ENCODE data around the gene PXDN. TPM values are rescaled to one million over a fixed set of nuclear protein-coding genes. Genes with fewer than 3 reads are reported as not detected.

PXDN gene
- total RNA-seq, 1 donor from 2014 or later: 292 TPM

DNA sequence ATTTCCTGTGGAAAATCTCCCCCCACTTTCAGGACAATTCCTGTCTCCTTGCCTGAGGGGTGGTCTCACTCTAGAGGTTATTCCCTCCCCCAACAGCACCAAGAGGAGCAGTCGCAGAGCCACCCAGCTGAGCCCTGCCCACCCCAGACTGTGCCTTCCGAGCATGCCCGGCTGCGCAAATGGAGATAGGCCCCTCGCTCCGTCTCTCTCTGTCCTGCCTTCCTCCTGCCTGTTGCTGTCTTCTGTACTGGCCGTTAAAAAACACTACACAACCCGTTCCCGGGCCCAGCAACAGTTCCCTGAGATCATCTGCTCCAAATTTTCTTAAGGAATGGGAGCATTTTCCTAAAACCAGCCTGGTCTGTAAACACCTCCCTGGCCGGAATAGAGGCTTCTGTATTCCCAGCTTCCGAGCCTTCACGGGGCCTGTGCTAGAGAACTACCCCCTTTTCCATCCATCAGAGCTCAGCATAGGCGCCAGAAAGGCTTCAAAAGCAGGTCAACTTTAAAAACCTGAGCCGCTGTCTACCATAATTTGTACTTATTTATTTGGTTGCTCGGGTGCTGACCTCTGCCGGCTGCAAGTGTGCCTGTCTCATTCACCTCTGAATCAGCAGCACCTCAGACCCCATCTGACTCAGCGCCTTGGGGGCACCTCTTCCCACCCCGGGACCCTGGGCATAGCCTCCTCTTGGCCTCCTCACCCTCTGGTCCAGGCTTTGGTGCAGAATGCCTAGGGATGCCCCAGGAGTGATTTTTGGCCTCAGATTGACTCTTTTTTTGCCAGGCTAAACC lies 159.4 kb downstream of the PXDN start:
- Mint-ChIP-seq H3K9me3 (no peaks in the 10 kb centered on the region), H3K4me1 (peaks cover 30% of the 10 kb centered on the region), H3K27me3 (ENCODE audit: low read depth) (no peaks in the 10 kb centered on the region), H3K27ac (no peak overlapping the region), H3K4me3 (no peak overlapping the region), H3K36me3 (no peaks in the 10 kb centered on the region)
- DNase-seq (ENCODE audit: low spot score in 2 of 2, unreplicated experiment in 2 of 2): no peak
- TF ChIP-seq, protein P1, sequence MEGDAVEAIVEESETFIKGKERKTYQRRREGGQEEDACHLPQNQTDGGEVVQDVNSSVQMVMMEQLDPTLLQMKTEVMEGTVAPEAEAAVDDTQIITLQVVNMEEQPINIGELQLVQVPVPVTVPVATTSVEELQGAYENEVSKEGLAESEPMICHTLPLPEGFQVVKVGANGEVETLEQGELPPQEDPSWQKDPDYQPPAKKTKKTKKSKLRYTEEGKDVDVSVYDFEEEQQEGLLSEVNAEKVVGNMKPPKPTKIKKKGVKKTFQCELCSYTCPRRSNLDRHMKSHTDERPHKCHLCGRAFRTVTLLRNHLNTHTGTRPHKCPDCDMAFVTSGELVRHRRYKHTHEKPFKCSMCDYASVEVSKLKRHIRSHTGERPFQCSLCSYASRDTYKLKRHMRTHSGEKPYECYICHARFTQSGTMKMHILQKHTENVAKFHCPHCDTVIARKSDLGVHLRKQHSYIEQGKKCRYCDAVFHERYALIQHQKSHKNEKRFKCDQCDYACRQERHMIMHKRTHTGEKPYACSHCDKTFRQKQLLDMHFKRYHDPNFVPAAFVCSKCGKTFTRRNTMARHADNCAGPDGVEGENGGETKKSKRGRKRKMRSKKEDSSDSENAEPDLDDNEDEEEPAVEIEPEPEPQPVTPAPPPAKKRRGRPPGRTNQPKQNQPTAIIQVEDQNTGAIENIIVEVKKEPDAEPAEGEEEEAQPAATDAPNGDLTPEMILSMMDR (IDR thresholded peaks at IDR 0.05; ENCODE audit: unreplicated experiment): no peak

DNA sequence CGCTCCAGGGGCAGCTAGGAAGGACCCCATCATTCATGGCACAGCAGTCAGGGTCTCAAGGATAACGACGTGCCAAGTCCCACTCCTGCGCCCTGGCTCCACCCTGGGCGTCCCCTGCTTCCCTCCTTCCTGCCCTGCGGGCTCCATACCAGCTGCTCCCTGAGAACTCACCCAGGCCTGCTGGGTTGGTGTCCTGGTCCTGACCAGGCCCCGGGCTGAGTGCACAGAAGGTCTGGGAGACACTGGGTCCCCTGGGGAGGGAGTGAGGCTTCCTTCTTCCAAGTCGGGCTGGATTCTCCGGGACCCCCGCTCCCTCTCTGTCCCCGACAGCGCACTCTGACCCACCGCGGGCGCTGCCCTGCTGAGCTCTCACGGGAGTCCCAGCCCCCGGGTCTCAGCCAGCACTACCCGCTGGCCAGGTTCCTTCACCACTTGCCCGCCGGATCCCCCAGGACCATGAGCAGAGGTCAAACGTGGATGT lies 160.2 kb downstream of the PXDN start:
- Mint-ChIP-seq H3K9me3 (no peaks in the 10 kb centered on the region), H3K27me3 (ENCODE audit: low read depth) (no peaks in the 10 kb centered on the region), H3K27ac (no peak overlapping the region), H3K4me1 (peaks cover 24% of the 10 kb centered on the region), H3K36me3 (no peaks in the 10 kb centered on the region), H3K4me3 (no peak overlapping the region)
- TF ChIP-seq, protein P1 (IDR thresholded peaks at IDR 0.05; ENCODE audit: unreplicated experiment): no peak
- DNase-seq (ENCODE audit: low spot score in 2 of 2, unreplicated experiment in 2 of 2): no peak

DNA sequence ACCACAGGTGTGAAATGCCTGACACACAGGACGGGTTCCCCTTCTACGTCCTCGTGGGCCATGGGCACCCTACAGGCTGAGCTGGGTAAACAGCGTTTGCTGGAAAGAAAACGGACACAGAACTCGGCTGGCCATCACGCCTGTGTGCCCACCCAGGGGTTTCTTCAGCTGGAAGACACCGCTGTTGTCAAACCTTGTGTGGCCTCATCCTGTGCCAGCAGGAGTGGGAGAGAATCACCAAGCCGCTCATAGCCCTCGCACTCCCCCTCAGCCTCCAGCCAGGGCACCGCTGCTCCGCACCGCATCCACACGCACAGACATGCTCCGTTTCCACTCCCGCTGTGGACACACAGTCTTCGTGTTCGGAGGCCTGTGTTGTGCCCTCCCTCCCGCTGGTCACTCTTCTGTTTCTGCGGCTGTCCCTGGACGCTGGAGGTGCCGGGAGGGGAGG lies 161.4 kb downstream of the PXDN start:
- Mint-ChIP-seq H3K4me1 (peaks cover 22% of the 10 kb centered on the region), H3K36me3 (no peaks in the 10 kb centered on the region), H3K27ac (peak overlapping the region; percentile 78), H3K9me3 (no peaks in the 10 kb centered on the region), H3K4me3 (no peak overlapping the region), H3K27me3 (ENCODE audit: low read depth) (no peaks in the 10 kb centered on the region)
- no peak for DNase-seq (ENCODE audit: low spot score in 2 of 2, unreplicated experiment in 2 of 2)
- TF ChIP-seq, protein P1 (IDR thresholded peaks at IDR 0.05; ENCODE audit: unreplicated experiment): no peak

DNA sequence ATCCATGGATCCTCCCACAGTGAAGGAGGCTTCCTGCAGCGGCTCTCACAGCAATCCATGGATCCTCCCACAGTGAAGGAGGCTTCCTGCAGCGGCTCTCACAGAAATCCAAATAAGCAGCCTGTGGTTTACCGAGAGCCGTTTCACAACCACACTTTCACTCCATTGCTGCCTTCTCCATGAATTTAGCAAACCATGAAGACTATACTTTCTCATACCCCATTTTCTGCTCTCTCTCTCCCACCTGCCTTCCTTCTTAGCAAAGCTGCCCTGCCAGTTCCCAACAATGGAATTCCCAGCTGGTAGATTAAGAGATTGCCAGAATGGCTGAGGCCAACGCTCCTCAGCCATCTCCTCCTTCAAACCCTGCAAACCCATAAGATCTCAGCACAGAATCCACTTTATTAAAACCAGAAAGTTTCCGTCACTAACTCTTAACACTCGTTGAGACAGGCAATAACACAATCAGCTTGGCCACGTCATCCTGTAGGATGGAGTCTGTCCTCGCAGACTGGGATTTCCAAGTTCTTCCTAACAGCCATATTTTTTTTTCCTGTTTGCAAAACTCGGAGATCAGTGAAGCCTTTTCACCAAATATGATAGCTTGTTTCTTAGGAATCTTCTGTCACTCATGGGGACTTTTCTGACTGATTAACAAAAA lies 162.2 kb downstream of the PXDN start:
- H3K36me3 Mint-ChIP-seq: no peaks in the 10 kb centered on the region
- no peak overlapping the region for H3K4me3 Mint-ChIP-seq
- peaks cover 22% of the 10 kb centered on the region for H3K4me1 Mint-ChIP-seq
- no peaks in the 10 kb centered on the region for H3K27me3 Mint-ChIP-seq (ENCODE audit: low read depth)
- TF ChIP-seq, protein P1 (IDR thresholded peaks at IDR 0.05; ENCODE audit: unreplicated experiment): no peak
- H3K9me3 Mint-ChIP-seq: no peaks in the 10 kb centered on the region
- DNase-seq (ENCODE audit: low spot score in 2 of 2, unreplicated experiment in 2 of 2): no peak
- H3K27ac Mint-ChIP-seq: no peak overlapping the region
